ENCODE data around the gene CELA2A. TPM values are rescaled to one million over a fixed set of nuclear protein-coding genes. Genes with fewer than 3 reads are reported as not detected.
"Not testable (repeated sequence)": the region's sequence is repeated elsewhere in the genome, so short reads cannot be mapped to it uniquely, and the experiment has no call there.

The CELA2A gene
- total RNA-seq, 1 donor, result not detected

DNA sequence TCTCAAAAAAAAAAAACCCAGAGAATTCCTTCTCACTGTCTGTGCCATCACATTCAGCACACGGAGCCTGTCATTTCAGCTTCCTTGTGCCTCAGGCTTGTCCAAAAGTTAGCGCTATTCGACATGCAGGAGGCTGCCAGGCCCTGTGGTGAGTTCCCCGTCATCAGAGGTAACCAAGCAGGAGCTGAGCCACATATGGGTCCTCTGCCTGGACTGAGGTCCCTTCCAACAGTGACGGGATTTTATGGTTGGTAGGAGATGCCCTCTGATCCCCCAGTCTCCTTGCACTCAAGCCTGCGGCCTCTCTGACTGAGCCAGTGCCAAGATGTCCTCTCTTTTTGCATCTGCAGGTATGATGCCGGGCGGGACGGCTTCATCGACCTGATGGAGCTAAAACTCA is 31.0 kb upstream of the CELA2A start:
- no peak for DNase-seq (ENCODE audit: low read depth)

DNA sequence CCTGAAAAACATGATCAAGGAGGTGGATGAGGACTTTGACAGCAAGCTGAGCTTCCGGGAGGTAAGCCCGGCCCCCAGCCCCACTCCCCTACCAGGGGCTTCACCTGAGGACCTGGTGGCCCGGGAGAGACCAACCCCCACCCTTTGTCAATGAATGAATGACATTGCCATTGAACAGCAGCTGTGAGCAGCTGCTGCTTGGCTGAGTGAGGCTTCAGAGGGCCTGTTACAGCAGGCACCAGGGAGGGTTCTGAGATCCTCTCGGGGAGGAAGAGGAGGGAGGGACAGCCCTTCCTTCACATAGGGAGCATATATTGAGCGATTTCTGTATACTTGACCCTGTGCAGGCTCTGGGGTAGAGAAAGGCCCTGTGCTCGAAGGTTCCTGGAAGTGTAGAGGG is 30.6 kb upstream of the CELA2A start:
- no peak for DNase-seq (ENCODE audit: low read depth)
- H3K4me3 ChIP-seq (ENCODE audit: low read depth, low read length), result no peak overlapping the region
- TF ChIP-seq, protein P1, sequence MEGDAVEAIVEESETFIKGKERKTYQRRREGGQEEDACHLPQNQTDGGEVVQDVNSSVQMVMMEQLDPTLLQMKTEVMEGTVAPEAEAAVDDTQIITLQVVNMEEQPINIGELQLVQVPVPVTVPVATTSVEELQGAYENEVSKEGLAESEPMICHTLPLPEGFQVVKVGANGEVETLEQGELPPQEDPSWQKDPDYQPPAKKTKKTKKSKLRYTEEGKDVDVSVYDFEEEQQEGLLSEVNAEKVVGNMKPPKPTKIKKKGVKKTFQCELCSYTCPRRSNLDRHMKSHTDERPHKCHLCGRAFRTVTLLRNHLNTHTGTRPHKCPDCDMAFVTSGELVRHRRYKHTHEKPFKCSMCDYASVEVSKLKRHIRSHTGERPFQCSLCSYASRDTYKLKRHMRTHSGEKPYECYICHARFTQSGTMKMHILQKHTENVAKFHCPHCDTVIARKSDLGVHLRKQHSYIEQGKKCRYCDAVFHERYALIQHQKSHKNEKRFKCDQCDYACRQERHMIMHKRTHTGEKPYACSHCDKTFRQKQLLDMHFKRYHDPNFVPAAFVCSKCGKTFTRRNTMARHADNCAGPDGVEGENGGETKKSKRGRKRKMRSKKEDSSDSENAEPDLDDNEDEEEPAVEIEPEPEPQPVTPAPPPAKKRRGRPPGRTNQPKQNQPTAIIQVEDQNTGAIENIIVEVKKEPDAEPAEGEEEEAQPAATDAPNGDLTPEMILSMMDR (IDR thresholded peaks at IDR 0.05; ENCODE audit: insufficient read depth, low read depth, low read length), result no peak

More for the DNA sequence above, 31.0 kb upstream of the CELA2A start:
- TF ChIP-seq, protein P1 (IDR thresholded peaks at IDR 0.05; ENCODE audit: insufficient read depth, low read depth, low read length), result no peak
- no peak overlapping the region for H3K4me3 ChIP-seq (ENCODE audit: low read depth, low read length)

DNA sequence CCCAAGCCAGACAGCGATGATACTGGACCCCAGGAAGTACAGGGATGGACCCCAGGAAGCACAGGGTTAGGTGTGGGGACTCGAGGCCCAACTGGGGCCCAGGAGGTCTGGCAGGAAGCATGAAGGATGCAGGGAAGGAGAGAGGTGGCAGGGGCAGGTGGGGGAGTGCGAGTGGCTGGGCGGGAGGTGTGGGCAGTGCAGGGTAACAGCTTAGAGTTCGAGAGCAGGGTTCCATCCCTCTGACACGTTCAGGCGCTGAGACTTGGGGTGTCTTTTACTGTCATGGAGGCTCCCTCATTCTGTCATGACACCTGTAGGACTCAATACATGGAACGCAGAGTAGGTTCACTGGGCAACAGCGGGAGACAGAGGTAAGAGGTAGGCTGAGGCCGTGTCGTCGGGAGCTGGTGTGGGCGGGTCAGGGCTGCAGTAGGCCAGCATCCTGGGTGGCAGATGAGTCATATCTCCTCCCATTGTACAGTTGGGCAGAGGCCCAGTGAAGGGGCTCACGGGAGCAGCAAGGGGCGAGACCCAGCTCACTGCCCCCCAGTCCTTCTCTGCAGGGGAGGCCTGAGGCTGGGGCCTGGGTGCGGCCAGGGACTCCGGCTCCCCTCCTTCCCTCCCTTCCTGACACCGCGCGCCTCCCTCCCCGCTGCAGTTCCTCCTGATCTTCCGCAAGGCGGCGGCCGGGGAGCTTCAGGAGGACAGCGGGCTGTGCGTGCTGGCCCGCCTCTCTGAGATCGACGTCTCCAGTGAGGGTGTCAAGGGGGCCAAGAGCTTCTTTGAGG is 29.8 kb upstream of the CELA2A start:
- H3K4me3 ChIP-seq (ENCODE audit: low read depth, low read length), result no peak overlapping the region
- peak; percentile 70 for DNase-seq (ENCODE audit: low read depth)
- TF ChIP-seq, protein P1 (IDR thresholded peaks at IDR 0.05; ENCODE audit: insufficient read depth, low read depth, low read length), result peak; percentile 50

DNA sequence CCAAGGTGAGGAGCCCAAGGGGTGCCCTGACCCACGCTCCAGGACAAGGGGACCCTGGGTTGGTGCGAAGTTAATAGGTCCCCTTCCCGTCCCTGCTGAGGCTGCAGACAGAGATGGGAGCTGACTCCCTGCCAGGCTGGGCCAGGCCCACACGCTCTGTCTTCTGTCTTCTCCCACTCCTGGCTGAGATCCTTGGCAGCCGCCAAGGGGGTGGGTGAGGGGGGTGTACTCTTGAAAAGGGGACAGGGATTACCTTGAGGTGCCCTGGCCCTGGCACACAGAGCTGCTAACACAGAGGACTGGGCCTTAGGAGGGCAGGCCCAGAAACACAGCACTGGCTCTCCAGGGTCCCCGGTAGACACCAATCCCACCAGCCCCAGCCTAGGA is 29.3 kb upstream of the CELA2A start:
- no peak for DNase-seq (ENCODE audit: low read depth)
- TF ChIP-seq, protein P1 (IDR thresholded peaks at IDR 0.05; ENCODE audit: insufficient read depth, low read depth, low read length), result no peak

DNA sequence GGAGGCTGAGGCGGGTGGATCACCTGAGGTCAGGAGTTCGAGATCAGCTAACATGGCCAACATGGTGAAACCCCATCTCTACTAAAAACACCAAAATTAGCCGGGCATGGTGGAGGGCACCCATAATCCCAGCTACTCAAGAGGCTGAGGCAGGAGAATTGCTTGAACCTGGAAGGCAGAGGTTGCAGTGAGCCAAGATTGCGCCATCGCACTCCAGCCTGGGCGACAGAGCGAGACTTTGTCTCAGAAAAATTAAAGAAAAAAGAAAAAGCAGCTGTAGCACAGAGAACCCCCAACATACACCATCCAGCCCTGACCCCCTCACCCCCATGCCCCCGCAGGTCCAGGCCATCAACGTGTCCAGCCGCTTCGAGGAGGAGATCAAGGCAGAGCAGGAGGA is 28.3 kb upstream of the CELA2A start:
- not testable (repeated sequence) for H3K4me3 ChIP-seq (ENCODE audit: low read depth, low read length); DNase-seq (ENCODE audit: low read depth)

More for the DNA sequence above, 29.3 kb upstream of the CELA2A start:
- H3K4me3 ChIP-seq (ENCODE audit: low read depth, low read length), result no peak overlapping the region

DNA sequence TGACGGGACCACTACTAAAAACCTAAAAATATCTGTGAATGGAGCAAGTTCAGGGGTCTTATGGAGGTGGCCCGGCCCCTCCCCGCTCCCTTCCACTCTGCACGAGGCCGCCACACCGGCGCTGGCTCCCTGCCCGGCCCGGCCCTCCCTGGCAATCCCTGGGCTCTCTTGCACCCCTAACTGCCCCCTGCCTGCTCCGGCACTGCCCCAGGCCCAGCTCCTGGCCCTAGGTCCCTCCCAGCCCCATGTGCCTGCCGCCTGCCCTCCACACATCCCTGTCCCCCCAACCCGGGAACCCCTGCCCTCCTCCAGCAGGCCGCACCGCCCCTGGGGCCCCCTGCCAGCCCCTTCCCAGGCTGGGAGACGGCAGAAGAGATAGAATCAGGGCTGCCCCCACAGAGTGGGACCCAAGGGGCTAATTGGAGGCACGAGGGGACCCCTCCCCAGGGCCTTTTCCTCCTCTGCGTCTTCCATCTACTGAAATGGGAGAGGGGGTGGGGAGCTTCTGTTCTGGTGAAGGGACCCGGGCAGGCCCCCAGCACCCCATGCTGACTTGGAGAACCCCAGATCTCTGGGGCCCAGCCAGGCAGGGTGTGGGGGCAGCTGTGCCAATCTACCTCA is 27.6 kb upstream of the CELA2A start:
- TF ChIP-seq, protein P1 (IDR thresholded peaks at IDR 0.05; ENCODE audit: insufficient read depth, low read depth, low read length), result no peak
- no peak overlapping the region for H3K4me3 ChIP-seq (ENCODE audit: low read depth, low read length)
- DNase-seq (ENCODE audit: low read depth), result no peak

DNA sequence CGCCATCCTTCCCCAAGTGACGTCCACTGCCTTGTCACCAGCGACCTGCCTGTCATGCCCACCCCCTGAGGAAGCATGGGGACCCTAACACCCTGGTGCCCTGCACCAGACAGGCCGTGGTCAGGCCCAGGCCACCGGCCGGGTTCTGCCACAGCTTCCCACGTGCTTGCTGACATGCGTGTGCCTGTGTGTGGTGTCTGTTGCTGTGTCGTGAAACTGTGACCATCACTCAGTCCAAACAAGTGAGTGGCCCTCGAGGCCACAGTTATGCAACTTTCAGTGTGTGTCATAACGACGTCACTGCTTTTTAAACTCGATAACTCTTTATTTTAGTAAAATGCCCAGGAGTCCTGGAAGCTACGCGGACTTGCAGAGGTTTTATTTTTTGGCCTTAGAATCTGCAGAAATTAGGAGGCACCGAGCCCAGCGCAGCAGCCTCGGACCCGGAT is 26.8 kb upstream of the CELA2A start:
- TF ChIP-seq, protein P1 (IDR thresholded peaks at IDR 0.05; ENCODE audit: insufficient read depth, low read depth, low read length), result no peak
- DNase-seq (ENCODE audit: low read depth), result peak; percentile 65
- no peak overlapping the region for H3K4me3 ChIP-seq (ENCODE audit: low read depth, low read length)

Data from fibroblast of villous mesenchyme (primary cell).